Measurements from ENCODE around the gene REXO4.

REXO4 gene

DNA sequence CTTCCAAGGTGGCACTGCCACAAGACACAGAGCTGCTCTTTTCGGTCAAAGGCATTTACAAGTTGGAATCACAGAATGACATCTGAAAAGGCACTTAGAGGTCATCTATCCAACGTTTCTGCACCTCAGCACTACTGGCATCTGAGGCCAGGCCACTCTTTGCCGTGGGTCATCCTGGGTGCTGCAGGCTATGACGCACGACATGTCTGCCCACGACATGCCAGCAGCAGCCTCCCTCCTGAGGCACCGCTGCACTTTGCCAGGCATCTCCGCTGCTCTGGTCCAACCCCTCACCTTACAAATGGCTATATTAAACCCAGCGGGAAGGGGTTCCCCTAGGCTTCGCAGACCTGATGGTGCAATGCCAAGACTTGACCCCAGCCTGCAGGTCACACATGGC lies 50.0 kb downstream of the REXO4 start:
- DNase-seq (ENCODE audit: low read depth in 2 of 2) = no peak

- no peak for DNase-seq (ENCODE audit: low read depth in 2 of 2)
Measured at GRCh38 chr9:133367221-133367620, 50.6 kb downstream of the REXO4 start.

DNA sequence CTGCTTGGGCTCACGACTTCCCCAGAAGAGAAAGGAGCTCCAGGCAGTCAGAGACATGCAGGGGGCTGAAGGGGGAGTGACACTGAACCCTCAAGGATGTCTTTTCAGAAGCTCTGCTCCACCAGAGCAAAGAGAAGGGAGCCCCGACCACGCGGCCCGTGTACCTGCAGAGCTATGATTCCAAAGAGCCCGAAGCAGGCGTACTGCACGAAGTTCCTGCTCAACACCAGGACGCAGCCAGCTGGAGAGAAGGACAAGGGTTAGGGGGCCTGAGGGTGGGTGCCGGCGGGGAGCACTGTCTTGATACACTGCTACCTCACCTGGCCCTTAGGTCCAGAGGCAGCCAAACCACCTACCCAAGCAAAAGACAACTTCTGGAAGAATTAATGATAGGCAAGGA lies 51.4 kb downstream of the REXO4 start:
- no peak for DNase-seq (ENCODE audit: low read depth in 2 of 2)

- no peak for DNase-seq (ENCODE audit: low read depth in 2 of 2)
Measured at GRCh38 chr9:133362359-133363044, 55.3 kb downstream of the REXO4 start.

- no peak for DNase-seq (ENCODE audit: low read depth in 2 of 2)
Measured at GRCh38 chr9:133361507-133362092, 56.2 kb downstream of the REXO4 start.

DNA sequence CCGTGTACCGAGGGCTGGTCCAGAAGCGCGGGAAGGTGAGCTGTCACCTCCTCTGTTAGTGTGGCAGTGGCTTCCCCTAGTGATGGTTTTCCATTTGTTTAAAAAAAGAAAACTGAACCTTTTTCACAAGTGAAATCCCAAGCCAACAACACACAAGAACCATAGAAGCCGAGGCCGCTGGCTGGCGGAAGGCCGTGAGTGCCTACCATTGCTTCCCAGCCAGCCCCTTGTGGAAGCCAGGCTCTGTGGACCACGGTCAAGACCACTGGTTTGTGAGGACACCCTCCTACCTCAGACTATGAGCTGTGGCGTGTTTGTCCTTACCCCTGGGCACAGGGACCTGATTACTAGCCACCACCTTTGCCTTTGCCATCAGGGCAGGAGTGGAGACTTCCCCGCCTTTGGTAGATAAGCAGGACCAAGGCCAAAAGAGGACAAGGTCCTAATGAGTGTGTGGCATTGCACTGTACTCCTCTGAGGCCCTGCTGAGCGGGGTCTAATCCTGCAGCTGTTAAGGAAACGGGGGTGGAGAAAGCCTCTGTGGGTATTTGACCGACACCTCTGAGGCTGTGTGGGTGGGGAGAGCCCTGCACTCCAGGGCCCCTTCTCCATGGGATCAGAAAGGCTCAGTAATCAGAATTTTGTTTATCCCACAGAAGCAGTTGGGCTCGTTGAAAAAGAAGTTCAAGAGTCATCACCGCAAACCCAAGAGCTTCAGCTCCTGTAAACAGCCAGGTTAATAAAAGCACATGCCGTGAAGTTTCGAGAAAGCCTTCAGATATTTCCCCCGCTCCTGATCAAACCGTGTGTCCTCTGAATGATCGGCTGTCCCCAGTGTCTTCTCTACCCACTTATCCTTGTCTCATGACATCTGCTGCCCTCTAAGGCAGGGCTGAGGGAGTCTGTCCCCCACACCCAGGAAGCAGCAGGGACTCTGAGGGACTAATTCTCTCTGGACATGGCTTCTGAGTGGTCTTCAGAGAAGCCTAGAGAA lies 57.1 kb downstream of the REXO4 start:
- no peak for DNase-seq (ENCODE audit: low read depth in 2 of 2)

DNA sequence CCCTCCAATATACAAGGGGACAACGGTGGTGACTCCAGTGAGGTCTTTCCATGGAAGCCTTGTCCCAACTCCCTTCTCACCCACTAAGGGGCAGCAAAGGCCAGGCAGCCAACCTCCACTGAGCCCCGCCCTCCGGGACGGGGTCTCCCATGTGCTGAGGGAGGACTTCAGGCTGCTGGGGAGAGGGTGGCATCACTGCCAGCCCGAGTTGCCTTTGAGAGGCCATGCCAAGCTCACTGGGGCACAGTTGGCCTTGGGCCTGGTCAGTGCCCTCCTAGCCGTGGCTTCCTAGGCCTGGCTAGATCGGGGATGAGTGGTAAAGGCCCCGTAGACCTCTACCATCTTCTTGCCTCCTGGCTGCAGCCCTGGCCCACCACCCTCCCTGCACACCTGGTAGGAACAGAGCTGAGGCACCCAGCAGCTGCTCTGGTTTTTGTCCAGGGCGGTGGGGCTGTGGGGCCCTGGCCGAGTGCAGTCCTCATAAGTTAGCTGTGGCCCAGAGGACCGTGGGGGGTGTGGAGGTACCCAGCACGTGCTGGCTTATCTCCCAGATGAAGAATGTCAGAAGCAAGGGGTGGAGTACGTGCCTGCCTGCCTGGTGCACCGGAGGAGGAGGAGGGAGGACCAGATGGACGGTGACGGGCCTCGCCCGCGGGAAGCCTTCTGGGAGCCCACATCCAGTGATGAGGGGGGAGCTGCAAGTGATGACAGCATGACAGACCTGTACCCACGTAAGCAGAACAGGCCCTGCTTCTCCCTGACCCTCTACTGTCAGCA lies 58.2 kb downstream of the REXO4 start:
- DNase-seq (ENCODE audit: low read depth in 2 of 2) = no peak

GRCh38 chr9:133357656-133358055 lies 60.2 kb downstream of the REXO4 start:
- DNase-seq (ENCODE audit: low read depth in 2 of 2) = no peak

GRCh38 chr9:133356391-133357091 lies 61.3 kb downstream of the REXO4 start, which contains the start of the genes SURF1 and SURF2:
SURF1 (minus strand) TSS chr9:133356487; CDS start chr9:133356453, 34 bp downstream.
SURF2 (plus strand) TSS chr9:133356550; CDS start chr9:133356593, 43 bp downstream.
- peak in 1 of 2 experiments; percentile 45 for DNase-seq (ENCODE audit: low read depth in 2 of 2)

Data from fibroblast of skin of left quadriceps (primary cell).